Measurements from ENCODE around the gene EEF1AKMT2. TPM values are rescaled to one million over a fixed set of nuclear protein-coding genes. Genes with fewer than 3 reads are reported as not detected.

The EEF1AKMT2 gene
- 19.4 and 29.7 TPM in 2 replicates for total RNA-seq

DNA sequence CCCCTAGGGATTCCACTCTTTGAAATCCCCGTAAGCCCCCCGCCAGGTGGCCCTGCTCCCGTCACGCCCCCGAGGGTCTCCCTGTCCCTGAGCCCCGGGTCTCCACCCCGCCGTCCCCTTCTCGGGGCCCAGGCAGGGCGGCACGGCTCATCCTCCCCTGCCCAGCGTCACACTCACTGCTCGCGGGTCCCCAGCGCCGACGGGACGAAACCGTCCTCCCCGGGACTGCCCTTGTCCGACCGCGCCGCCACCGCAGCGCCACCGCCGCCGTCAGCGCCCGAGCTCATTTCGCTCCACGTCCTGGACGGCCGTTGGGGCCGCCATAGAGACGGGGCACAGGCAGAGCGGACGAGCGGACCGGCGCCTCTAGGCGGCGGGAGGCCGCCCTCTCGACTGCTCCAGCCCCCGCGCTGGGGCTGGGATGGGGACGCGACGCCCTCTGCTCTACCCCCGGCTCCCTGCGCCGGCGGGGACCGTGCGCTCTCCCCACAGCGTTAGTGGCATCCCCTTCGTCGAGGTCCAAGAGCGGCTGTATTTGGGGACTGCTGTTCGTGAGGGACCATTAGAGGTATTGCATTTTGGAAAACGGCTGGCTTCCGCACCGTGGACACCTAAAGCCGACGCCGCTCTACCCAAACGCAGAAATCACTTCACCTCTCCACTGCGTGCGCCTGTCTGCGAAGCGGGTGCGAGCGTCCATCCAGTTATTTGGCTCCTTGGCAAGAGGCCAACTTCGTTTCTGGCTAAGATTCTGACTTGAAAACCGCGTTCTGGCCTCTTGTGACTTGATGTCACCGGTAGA, at the start of gene EEF1AKMT2:
Gene EEF1AKMT2 (minus strand): TSS at position 341 of the 802 bp plus-strand sequence. CDS start 54 bp downstream, at position 287.

DNA sequence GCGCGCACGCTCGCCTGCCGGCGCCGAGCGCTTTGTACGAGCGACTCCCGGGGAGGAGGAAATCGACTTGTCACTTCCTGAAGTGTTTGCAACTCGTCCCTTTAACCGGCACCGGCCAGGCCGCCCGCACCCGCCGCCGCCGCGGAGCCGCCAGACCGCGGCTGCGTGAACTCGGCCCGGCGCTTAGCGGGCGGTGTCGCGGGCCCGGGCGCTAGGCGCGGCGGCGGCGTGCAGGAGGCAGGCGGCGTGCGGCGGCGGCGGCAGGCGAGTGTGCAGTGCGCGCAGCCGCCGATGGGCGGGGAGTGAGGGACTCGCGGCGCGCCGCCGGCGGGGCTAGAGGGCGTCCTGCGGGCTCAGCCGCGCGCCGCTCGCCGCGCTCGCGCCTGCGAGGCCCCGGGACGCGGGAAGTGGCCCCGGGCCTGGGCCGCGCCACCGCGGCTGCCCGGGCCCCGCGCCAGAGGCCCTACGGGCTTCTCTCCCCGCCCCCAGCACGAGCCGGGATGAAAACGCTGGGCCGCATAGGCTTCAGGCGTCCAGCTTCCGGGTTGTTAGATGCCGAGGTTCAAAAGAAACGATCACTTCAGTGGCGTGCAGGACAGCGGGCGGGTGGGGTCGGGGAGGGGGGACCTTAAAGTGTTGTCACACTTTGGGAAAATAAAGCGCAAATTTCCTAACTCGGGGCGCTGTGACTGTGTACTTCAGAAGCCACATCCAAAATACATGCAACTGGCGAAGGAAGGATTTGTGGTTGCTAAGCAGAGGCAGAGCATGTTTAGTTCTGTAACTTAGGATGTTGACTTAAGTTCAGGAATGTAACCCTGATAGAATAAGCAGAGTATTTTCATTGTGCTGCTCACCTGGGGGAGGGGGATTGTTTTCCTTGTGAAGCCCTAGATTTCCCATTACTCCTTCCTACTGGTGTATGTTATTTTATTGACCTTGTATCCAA, 47.3 kb downstream of the EEF1AKMT2 start, which contains the start of gene FAM53B:
Gene FAM53B (minus strand): TSS at position 277 of the 949 bp plus-strand sequence. CDS start 37,665 bp downstream, outside the sequence.

Other genes starting within 250 kb of the EEF1AKMT2 start
- gene FAM53B, start 47.5 kb downstream of the EEF1AKMT2 start, total RNA-seq, result 13.0 TPM in 2 replicates
- gene ABRAXAS2, start 9.9 kb upstream of the EEF1AKMT2 start, total RNA-seq, result 11.8 and 19.4 TPM in 2 replicates
- 19.6 and 31.9 TPM in 2 replicates for gene ZRANB1, start 150.2 kb upstream of the EEF1AKMT2 start, total RNA-seq

Data from regular cardiac myocyte (primary cell).